ENCODE data around the gene MRPL11. TPM values are rescaled to one million over a fixed set of nuclear protein-coding genes. Genes with fewer than 3 reads are reported as not detected.

Gene MRPL11
- polyA plus RNA-seq, 1 of the 3 experiments (the other 2 are of a cell fraction) = 45.6 TPM

DNA sequence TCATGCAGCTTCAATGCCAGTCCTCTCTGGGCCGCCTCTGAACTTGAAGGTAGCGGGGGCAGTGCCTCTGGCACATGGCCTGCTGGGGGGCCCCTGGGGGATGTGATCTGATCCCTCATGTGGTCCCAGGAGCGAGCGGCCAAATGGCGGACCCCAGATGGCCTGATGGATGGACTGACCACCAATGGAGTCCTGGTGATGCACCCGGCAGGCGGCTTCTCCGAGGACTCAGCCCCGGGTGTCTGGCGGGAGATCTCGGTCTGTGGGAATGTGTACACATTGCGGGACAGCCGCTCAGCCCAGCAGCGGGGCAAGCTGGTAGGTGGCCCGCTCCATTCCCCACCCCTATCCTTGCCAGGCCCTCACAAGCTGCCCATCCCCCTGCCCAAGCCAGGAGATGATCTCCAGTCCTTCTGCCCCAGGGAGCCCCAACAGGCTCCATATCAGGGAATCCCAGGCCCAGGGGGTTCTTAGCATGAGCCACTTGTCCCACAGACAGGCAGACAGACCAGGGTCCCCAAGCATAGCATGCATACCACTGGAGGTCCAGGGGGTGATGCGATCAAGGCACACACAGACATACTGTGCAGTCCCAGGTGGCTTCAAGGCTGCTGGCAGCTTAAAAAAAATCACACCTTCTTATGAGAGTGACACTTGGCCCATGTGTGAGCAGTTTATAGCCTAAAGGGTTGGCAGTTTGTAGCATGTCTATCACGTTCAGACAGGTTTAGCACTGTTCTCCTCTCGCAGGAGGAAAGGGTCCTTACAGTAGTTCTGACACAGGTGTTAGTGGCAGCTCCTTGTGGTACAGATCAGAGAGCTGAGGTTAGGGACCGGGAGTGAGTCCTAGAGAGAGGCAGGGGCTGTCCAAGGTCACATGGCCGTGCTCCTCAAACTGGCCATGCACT, 35.2 kb upstream of the MRPL11 start:
- no peaks in the 10 kb centered on the region for H4K20me1 ChIP-seq (ENCODE audit: insufficient read depth)
- no peak overlapping the region for H3K27ac ChIP-seq (ENCODE audit: low read depth in 2 of 2, low read length in 1 of 2)
- peaks cover 6 to 23% of the 10 kb centered on the region in 2 experiments for H3K36me3 ChIP-seq (replicated peaks in 1 of 2; ENCODE audit: control insufficient read depth in 1 of 2, insufficient read depth in 2 of 2, low read length in 1 of 2)
- peaks cover 6% of the 10 kb centered on the region; the same call in 1 of the 2 replicates for H3K79me2 ChIP-seq (ENCODE audit: insufficient read depth)
- H3K4me2 ChIP-seq = no peak overlapping the region
- CTCF ChIA-PET = interaction anchor here (2.5 kb wide), 1 partner anchor 87 kb away, joined by 7 read pairs; no protein-coding TSS in a partner anchor
- 92% methylated on average over 6 of the region's 20 CpGs for WGBS (ENCODE audit: low lambda C conversion rate)
- DNase-seq = no peak
- H3K9me3 ChIP-seq = no peaks in the 10 kb centered on the region
- no peak overlapping the region for H3K4me3 ChIP-seq (ENCODE audit: low read depth in 2 of 2, low read length in 1 of 2)
- peaks cover 0 to 6% of the 10 kb centered on the region in 2 experiments; a peak in 2 of 4 replicates for H3K4me1 ChIP-seq (ENCODE audit: control insufficient read depth in 1 of 2, insufficient read depth in 2 of 2, low read depth in 1 of 2, low read length in 1 of 2)
- no peak overlapping the region for H2AFZ ChIP-seq (ENCODE audit: low read depth)
- H3K9ac ChIP-seq = no peak overlapping the region
- TF ChIP-seq EP300 (IDR thresholded peaks at IDR 0.05; ENCODE audit: borderline replicate concordance in 1 of 2, low read depth in 1 of 2, low read length in 1 of 2) = no peak
- TF ChIP-seq IRF3 (IDR thresholded peaks at IDR 0.05; ENCODE audit: low read depth, low read length) = no peak
- POLR2A ChIA-PET = no interaction called here
- no peaks in the 10 kb centered on the region for H3K27me3 ChIP-seq (ENCODE audit: insufficient read depth)
- H3K9me2 ChIP-seq = no peaks in the 10 kb centered on the region
- H3F3A ChIP-seq (replicated peaks; ENCODE audit: insufficient read depth) = no peaks in the 10 kb centered on the region

- Histone ChIP-seq H3K9me3 (no peaks in the 10 kb centered on the region), H3K27ac (ENCODE audit: low read depth in 2 of 2, low read length in 1 of 2) (no peak overlapping the region), H3K27me3 (ENCODE audit: insufficient read depth) (no peaks in the 10 kb centered on the region), H2AFZ (ENCODE audit: low read depth) (no peak overlapping the region), H3K9me2 (no peaks in the 10 kb centered on the region), H3K36me3 (replicated peaks in 1 of 2; ENCODE audit: control insufficient read depth in 1 of 2, insufficient read depth in 2 of 2, low read length in 1 of 2) (peaks cover 6 to 23% of the 10 kb centered on the region in 2 experiments), H3K4me1 (ENCODE audit: control insufficient read depth in 1 of 2, insufficient read depth in 2 of 2, low read depth in 1 of 2, low read length in 1 of 2) (peaks cover 0 to under 1% of the 10 kb centered on the region in 2 experiments; a peak in 1 of 4 replicates), H3F3A (replicated peaks; ENCODE audit: insufficient read depth) (no peaks in the 10 kb centered on the region), H3K4me2 (no peak overlapping the region), H3K79me2 (ENCODE audit: insufficient read depth) (no peaks in the 10 kb centered on the region), H3K9ac (no peak overlapping the region), H3K4me3 (ENCODE audit: low read depth in 2 of 2, low read length in 1 of 2) (no peak overlapping the region), H4K20me1 (ENCODE audit: insufficient read depth) (no peaks in the 10 kb centered on the region)
- TF ChIP-seq RXRA (IDR thresholded peaks at IDR 0.05; ENCODE audit: borderline replicate concordance, low read depth) (no peak), SIN3A (IDR thresholded peaks at IDR 0.05; ENCODE audit: borderline replicate concordance, low read depth, low read length) (no peak), RFX5 (IDR thresholded peaks at IDR 0.05; ENCODE audit: low read length) (no peak), FOXJ3 (CRISPR knock-in tag; IDR thresholded peaks at IDR 0.05) (no peak), EP300 (IDR thresholded peaks at IDR 0.05; ENCODE audit: borderline replicate concordance in 1 of 2, low read depth in 1 of 2, low read length in 1 of 2) (no peak), MEF2A (IDR thresholded peaks at IDR 0.05; ENCODE audit: borderline replicate concordance, low read depth) (no peak), JUND (IDR thresholded peaks at IDR 0.05) (no peak), GATA2 (CRISPR knock-in tag; IDR thresholded peaks at IDR 0.05) (no peak)
- TF ChIP-seq, protein P1, sequence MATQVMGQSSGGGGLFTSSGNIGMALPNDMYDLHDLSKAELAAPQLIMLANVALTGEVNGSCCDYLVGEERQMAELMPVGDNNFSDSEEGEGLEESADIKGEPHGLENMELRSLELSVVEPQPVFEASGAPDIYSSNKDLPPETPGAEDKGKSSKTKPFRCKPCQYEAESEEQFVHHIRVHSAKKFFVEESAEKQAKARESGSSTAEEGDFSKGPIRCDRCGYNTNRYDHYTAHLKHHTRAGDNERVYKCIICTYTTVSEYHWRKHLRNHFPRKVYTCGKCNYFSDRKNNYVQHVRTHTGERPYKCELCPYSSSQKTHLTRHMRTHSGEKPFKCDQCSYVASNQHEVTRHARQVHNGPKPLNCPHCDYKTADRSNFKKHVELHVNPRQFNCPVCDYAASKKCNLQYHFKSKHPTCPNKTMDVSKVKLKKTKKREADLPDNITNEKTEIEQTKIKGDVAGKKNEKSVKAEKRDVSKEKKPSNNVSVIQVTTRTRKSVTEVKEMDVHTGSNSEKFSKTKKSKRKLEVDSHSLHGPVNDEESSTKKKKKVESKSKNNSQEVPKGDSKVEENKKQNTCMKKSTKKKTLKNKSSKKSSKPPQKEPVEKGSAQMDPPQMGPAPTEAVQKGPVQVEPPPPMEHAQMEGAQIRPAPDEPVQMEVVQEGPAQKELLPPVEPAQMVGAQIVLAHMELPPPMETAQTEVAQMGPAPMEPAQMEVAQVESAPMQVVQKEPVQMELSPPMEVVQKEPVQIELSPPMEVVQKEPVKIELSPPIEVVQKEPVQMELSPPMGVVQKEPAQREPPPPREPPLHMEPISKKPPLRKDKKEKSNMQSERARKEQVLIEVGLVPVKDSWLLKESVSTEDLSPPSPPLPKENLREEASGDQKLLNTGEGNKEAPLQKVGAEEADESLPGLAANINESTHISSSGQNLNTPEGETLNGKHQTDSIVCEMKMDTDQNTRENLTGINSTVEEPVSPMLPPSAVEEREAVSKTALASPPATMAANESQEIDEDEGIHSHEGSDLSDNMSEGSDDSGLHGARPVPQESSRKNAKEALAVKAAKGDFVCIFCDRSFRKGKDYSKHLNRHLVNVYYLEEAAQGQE (IDR thresholded peaks at IDR 0.05; ENCODE audit: low read depth, low read length) = no peak
- no peak for DNase-seq
- WGBS (ENCODE audit: low lambda C conversion rate) = 93% methylated on average over 11 of the region's 11 CpGs
- CTCF ChIA-PET = interaction anchor here (2.5 kb wide), 1 partner anchor 87 kb away, joined by 7 read pairs; no protein-coding TSS in a partner anchor
- POLR2A ChIA-PET = no interaction called here
These were observed 34.5 kb upstream of the MRPL11 start for GRCh38 chr11:66473167-66473566.

Measured in SK-N-SH (cell line).